GM11168 (cell line): ENCODE measurements around the gene FNBP1L.
"Not testable (repeated sequence)": the region's sequence is repeated elsewhere in the genome, so short reads cannot be mapped to it uniquely, and the experiment has no call there.

Experiments used
- in situ Hi-C: fragments of 300-500 bp; cut with MboI; formaldehyde crosslinking; loops from one replicate; pipeline ENCODE4 v1.12.0; 2022; ENCODE audit warnings: low sequenced_read_pairs; ENCODE audit not compliant: unreplicated experiment

FNBP1L gene

GRCh38 chr1:93475681-93476080 is 27.8 kb downstream of the FNBP1L start:
- in situ Hi-C loops, result no loop called here

GRCh38 chr1:93479133-93479745 is 31.3 kb downstream of the FNBP1L start:
- in situ Hi-C loops, result not testable (repeated sequence)

GRCh38 chr1:93481899-93482298 is 34.0 kb downstream of the FNBP1L start:
- in situ Hi-C loops, result not testable (repeated sequence)

- in situ Hi-C loops, result no loop called here
These were observed 35.3 kb downstream of the FNBP1L start for GRCh38 chr1:93483200-93483599.

GRCh38 chr1:93483606-93484005 is 35.7 kb downstream of the FNBP1L start:
- in situ Hi-C loops, result no loop called here

GRCh38 chr1:93488207-93488606 is 40.3 kb downstream of the FNBP1L start:
- in situ Hi-C loops, result no loop called here

- in situ Hi-C loops, result no loop called here
These were observed 41.8 kb downstream of the FNBP1L start for GRCh38 chr1:93489756-93490155.

GRCh38 chr1:93490357-93490756 is 42.4 kb downstream of the FNBP1L start:
- in situ Hi-C loops, result no loop called here

GRCh38 chr1:93495911-93496310 is 48.0 kb downstream of the FNBP1L start:
- in situ Hi-C loops, result no loop called here

GRCh38 chr1:93496520-93496919 is 48.6 kb downstream of the FNBP1L start:
- in situ Hi-C loops, result no loop called here

GRCh38 chr1:93499075-93499474 is 51.2 kb downstream of the FNBP1L start:
- in situ Hi-C loops, result no loop called here

GRCh38 chr1:93499533-93499932 is 51.6 kb downstream of the FNBP1L start:
- in situ Hi-C loops, result no loop called here

- in situ Hi-C loops, result no loop called here
These were observed 52.4 kb downstream of the FNBP1L start for GRCh38 chr1:93500275-93500674.

GRCh38 chr1:93501399-93501798 is 53.5 kb downstream of the FNBP1L start:
- in situ Hi-C loops, result no loop called here

- in situ Hi-C loops, result no loop called here
These were observed 54.0 kb downstream of the FNBP1L start for GRCh38 chr1:93501829-93502369.

GRCh38 chr1:93502571-93502970 is 54.7 kb downstream of the FNBP1L start:
- in situ Hi-C loops, result no loop called here

GRCh38 chr1:93503163-93503562 is 55.2 kb downstream of the FNBP1L start:
- in situ Hi-C loops, result no loop called here

GRCh38 chr1:93503816-93504215 is 55.9 kb downstream of the FNBP1L start:
- in situ Hi-C loops, result no loop called here

GRCh38 chr1:93504247-93505033 is 56.5 kb downstream of the FNBP1L start:
- in situ Hi-C loops, result no loop called here

GRCh38 chr1:93506126-93506525 is 58.2 kb downstream of the FNBP1L start:
- in situ Hi-C loops, result no loop called here

GRCh38 chr1:93516164-93516563 is 68.2 kb downstream of the FNBP1L start:
- in situ Hi-C loops, result no loop called here

GRCh38 chr1:93518516-93518915 is 70.6 kb downstream of the FNBP1L start:
- in situ Hi-C loops, result no loop called here
